HepG2 (cell line): Measurements from ENCODE around the gene FMNL1. TPM values are rescaled to one million over a fixed set of nuclear protein-coding genes. Genes with fewer than 3 reads are reported as not detected.

Source experiments
- AHR ChIP-seq: IDR thresholded peaks from 2 replicates; pipeline ENCODE4 v1.6.1; 2018; ENCODE audit warnings: missing genetic modification reagents, missing compliant biosample characterization
- ATRX ChIP-seq: sonication (generic); formaldehyde crosslinking; IDR thresholded peaks from 2 replicates; pipeline ENCODE4 v1.4.0; 2020; ENCODE audit warnings: missing genetic modification reagents, borderline replicate concordance
- CSRNP1 ChIP-seq: sonication (generic); formaldehyde crosslinking; IDR thresholded peaks from 2 replicates; pipeline ENCODE4 v1.8.1; 2023; ENCODE audit warnings: mild to moderate bottlenecking, missing genetic modification reagents
- ELF1 ChIP-seq: sonication (generic); formaldehyde crosslinking; IDR thresholded peaks from 2 replicates; pipeline ENCODE4 v1.4.0; 2020; ENCODE audit warnings: missing genetic modification reagents
- GMEB2 ChIP-seq: IDR thresholded peaks from 2 replicates; pipeline ENCODE4 v1.6.1; 2016; ENCODE audit warnings: missing biosample characterization, missing genetic modification reagents, low read depth
- HNF1A ChIP-seq, 2 experiments: sonication (generic) in 1 of 2; formaldehyde crosslinking in 1 of 2; IDR thresholded peaks; 2 replicates each; pipeline versions ENCODE4 v1.4.0 to v1.6.1; 2016 to 2020; ENCODE audit warnings: borderline replicate concordance in 1 of 2, low read depth in 1 of 2, mild to moderate bottlenecking in 1 of 2, missing genetic modification reagents in 1 of 2
- HNF1B ChIP-seq: sonication (generic); formaldehyde crosslinking; IDR thresholded peaks from 2 replicates; pipeline ENCODE4 v1.5.1; 2020; ENCODE audit warnings: mild to moderate bottlenecking, moderate library complexity, missing genetic modification reagents
- MATR3 ChIP-seq: sonication (generic); formaldehyde crosslinking; IDR thresholded peaks from 2 replicates; pipeline ENCODE4 v1.4.0; 2020; ENCODE audit warnings: missing genetic modification reagents
- PAX8 ChIP-seq: sonication (generic); formaldehyde crosslinking; IDR thresholded peaks from 2 replicates; pipeline ENCODE4 v1.8.0; 2022; ENCODE audit warnings: mild to moderate bottlenecking, missing genetic modification reagents, borderline replicate concordance
- SIX1 ChIP-seq: sonication (generic); formaldehyde crosslinking; IDR thresholded peaks from 2 replicates; pipeline ENCODE4 v1.4.0; 2020; ENCODE audit warnings: missing genetic modification reagents, borderline replicate concordance
- ZBTB20 ChIP-seq: sonication (generic); formaldehyde crosslinking; IDR thresholded peaks from 2 replicates; pipeline ENCODE4 v1.8.1; 2023; ENCODE audit warnings: missing genetic modification reagents, low read depth, mild to moderate bottlenecking, borderline replicate concordance
- ZBTB33 ChIP-seq: sonication (generic); formaldehyde crosslinking; IDR thresholded peaks from 2 replicates; pipeline ENCODE4 v1.4.0; 2020; ENCODE audit warnings: missing genetic modification reagents
- ZNF205 ChIP-seq: IDR thresholded peaks from 2 replicates; pipeline ENCODE4 v1.6.1; 2018; ENCODE audit warnings: missing biosample characterization, missing genetic modification reagents
- ZNF260 ChIP-seq: sonication (generic); formaldehyde crosslinking; IDR thresholded peaks from 2 replicates; pipeline ENCODE4 v1.4.0; 2020; ENCODE audit warnings: missing genetic modification reagents, low read depth, mild to moderate bottlenecking, borderline replicate concordance
- ZNF383 ChIP-seq: sonication (generic); formaldehyde crosslinking; IDR thresholded peaks from 2 replicates; pipeline ENCODE4 v1.4.0; 2020; ENCODE audit warnings: missing genetic modification reagents, mild to moderate bottlenecking, borderline replicate concordance
- polyA plus RNA-seq, 8 experiments: library from polyadenylated mRNA; depleted of rRNA in 3 of 8; stranded (reverse) in 7 of 8; unstranded in 1 of 8; fragments of >200 nt; fragmentation: Illumina TruSeq in 4 of 8; extraction: Trizol in 4 of 8; gene quantifications; 2 replicates each; pipeline versions ENCODE4 v1.2.1 to v1.2.3, GENCODE V29; 2011 to 2016; ENCODE audit warnings: low read depth in 4 of 8, missing spikeins in 1 of 8, mixed read lengths in 1 of 8; ENCODE audit not compliant: insufficient read depth in 1 of 8
- total RNA-seq, 5 experiments: library from RNA; depleted of rRNA; stranded (reverse); fragments of >200 nt; fragmentation: Illumina TruSeq; extraction: Trizol; gene quantifications; 2 replicates each; pipeline ENCODE4 v1.2.3, GENCODE V29; 2016; ENCODE audit warnings: low read depth in 1 of 5

Gene FMNL1
- total and polyA plus RNA-seq, 2 of the 13 experiments (the other 11 are each of a cell fraction or from before 2014, with no cell fraction given) = 0.53 to 0.70 TPM

- TF ChIP-seq ZNF260 (CRISPR knock-in tag) = no peak
- TF ChIP-seq ZNF205 (CRISPR knock-in tag) = peak; percentile 72; the same call in 1 of the 2 replicates
- no peak for TF ChIP-seq CSRNP1 (CRISPR knock-in tag)
- TF ChIP-seq ZBTB20 (CRISPR knock-in tag) = 0 out of 2 replicates have a peak, but pooled peaks have one; percentile 17
- TF ChIP-seq ZBTB33 (CRISPR knock-in tag) = no peak
- TF ChIP-seq AHR (CRISPR knock-in tag) = peak; percentile 92; the same call in 1 of the 2 replicates
- no peak for TF ChIP-seq MATR3
- TF ChIP-seq GMEB2 (CRISPR knock-in tag) = no peak
- 0 out of 2 replicates have a peak, but pooled peaks have one; percentile 46 for TF ChIP-seq PAX8 (CRISPR knock-in tag)
- peak; percentile 84 for TF ChIP-seq ELF1 (CRISPR knock-in tag)
- 0 out of 2 replicates have a peak, but pooled peaks have one; percentile 27 for TF ChIP-seq ZNF383 (CRISPR knock-in tag)
- TF ChIP-seq HNF1A (IDR thresholded peaks at IDR 0.05; ENCODE audit: low read depth) = no peak; the same call in 1 of the 2 replicates
- peak; percentile 86 for TF ChIP-seq HNF1A (CRISPR knock-in tag; IDR thresholded peaks at IDR 0.05; ENCODE audit: borderline replicate concordance)
- TF ChIP-seq SIX1 (CRISPR knock-in tag) = no peak
- no peak; the same call in 1 of the 2 replicates for TF ChIP-seq ATRX (CRISPR knock-in tag)
- TF ChIP-seq HNF1B (CRISPR knock-in tag) = peak; percentile 25
Measured at GRCh38 chr17:45172541-45173286, 49.0 kb upstream of the FMNL1 start (continued).
